ENCODE results near the gene APOO. TPM values are rescaled to one million over a fixed set of nuclear protein-coding genes. Genes with fewer than 3 reads are reported as not detected.
A peak's percentile ranks its signal among the peaks of the same experiment; 100 is the strongest.

The APOO gene
- total RNA-seq, 2 donors from 2014 or later = 47.9 to 74.2 TPM

GRCh38 chrX:23816179-23816578, 91.6 kb downstream of the APOO start:
- 100% methylated on average over 3 of the region's 4 CpGs; no CpG with 5 or more reads in 1 of the 2 experiments for WGBS, 2 experiments (ENCODE audit: insufficient coverage in 1 of 2, insufficient read length in 1 of 2)
- no peak overlapping the region for H3K4me3 ChIP-seq (ENCODE audit: low read length)
- peak; percentile 60 for DNase-seq
- no peaks in the 10 kb centered on the region for H3K9me3 ChIP-seq (ENCODE audit: control insufficient read depth, low read length)
- Mint-ChIP-seq H3K4me3 (no peak overlapping the region), H3K27ac (no peak overlapping the region), H3K27me3 (ENCODE audit: insufficient read depth) (no peaks in the 10 kb centered on the region), H3K9me3 (no peaks in the 10 kb centered on the region), H3K4me1 (peaks cover 5% of the 10 kb centered on the region), H3K36me3 (ENCODE audit: low read depth) (no peaks in the 10 kb centered on the region)
- H3K9ac ChIP-seq (ENCODE audit: extremely low read depth, low read length, poor library complexity, severe bottlenecking) = no peak overlapping the region
- no peaks in the 10 kb centered on the region for H3K36me3 ChIP-seq (ENCODE audit: control insufficient read depth, insufficient read depth, low read length)
- TF ChIP-seq CTCF (conservative IDR thresholded peaks at IDR 0.05) = no peak
- no peaks in the 10 kb centered on the region for H3K27me3 ChIP-seq (ENCODE audit: control insufficient read depth, insufficient read depth, low read length, poor library complexity, severe bottlenecking)
- H3K27ac ChIP-seq (ENCODE audit: low read depth, low read length) = no peak overlapping the region
- no peaks in the 10 kb centered on the region for H3K4me1 ChIP-seq (ENCODE audit: control insufficient read depth, insufficient read depth, low read length)

- H3K4me1 ChIP-seq (ENCODE audit: control insufficient read depth, insufficient read depth, low read length) = no peaks in the 10 kb centered on the region
- no peaks in the 10 kb centered on the region for H3K36me3 ChIP-seq (ENCODE audit: control insufficient read depth, insufficient read depth, low read length)
- WGBS, 2 experiments (ENCODE audit: insufficient coverage in 1 of 2, insufficient read length in 1 of 2) = 94 to 100% methylated on average over 3 to 7 of the region's 7 CpGs
- no peaks in the 10 kb centered on the region for H3K27me3 ChIP-seq (ENCODE audit: control insufficient read depth, insufficient read depth, low read length, poor library complexity, severe bottlenecking)
- DNase-seq = no peak
- no peaks in the 10 kb centered on the region for H3K27me3 Mint-ChIP-seq (ENCODE audit: insufficient read depth)
- H3K27ac ChIP-seq (ENCODE audit: low read depth, low read length) = no peak overlapping the region
- H3K4me3 Mint-ChIP-seq = no peak overlapping the region
- H3K27ac Mint-ChIP-seq = no peak overlapping the region
- no peaks in the 10 kb centered on the region for H3K9me3 ChIP-seq (ENCODE audit: control insufficient read depth, low read length)
- no peaks in the 10 kb centered on the region for H3K36me3 Mint-ChIP-seq (ENCODE audit: low read depth)
- H3K9ac ChIP-seq (ENCODE audit: extremely low read depth, low read length, poor library complexity, severe bottlenecking) = no peak overlapping the region
- H3K4me1 Mint-ChIP-seq = peaks cover 7% of the 10 kb centered on the region
- no peaks in the 10 kb centered on the region for H3K9me3 Mint-ChIP-seq
- no peak for TF ChIP-seq CTCF (conservative IDR thresholded peaks at IDR 0.05)
- no peak overlapping the region for H3K4me3 ChIP-seq (ENCODE audit: low read length)
Measured at GRCh38 chrX:23815376-23815775, 92.4 kb downstream of the APOO start.

GRCh38 chrX:23813808-23814207, 93.9 kb downstream of the APOO start:
- TF ChIP-seq CTCF (conservative IDR thresholded peaks at IDR 0.05) = no peak
- no peaks in the 10 kb centered on the region for H3K36me3 Mint-ChIP-seq (ENCODE audit: low read depth)
- Histone ChIP-seq H3K4me1 (ENCODE audit: control insufficient read depth, insufficient read depth, low read length) (no peaks in the 10 kb centered on the region), H3K9ac (ENCODE audit: extremely low read depth, low read length, poor library complexity, severe bottlenecking) (no peak overlapping the region), H3K27ac (ENCODE audit: low read depth, low read length) (no peak overlapping the region), H3K36me3 (ENCODE audit: control insufficient read depth, insufficient read depth, low read length) (no peaks in the 10 kb centered on the region), H3K27me3 (ENCODE audit: control insufficient read depth, insufficient read depth, low read length, poor library complexity, severe bottlenecking) (no peaks in the 10 kb centered on the region), H3K4me3 (ENCODE audit: low read length) (no peak overlapping the region), H3K9me3 (ENCODE audit: control insufficient read depth, low read length) (no peaks in the 10 kb centered on the region)
- no peaks in the 10 kb centered on the region for H3K27me3 Mint-ChIP-seq (ENCODE audit: insufficient read depth)
- H3K4me3 Mint-ChIP-seq = no peak overlapping the region
- peaks cover 7% of the 10 kb centered on the region for H3K4me1 Mint-ChIP-seq
- no peaks in the 10 kb centered on the region for H3K9me3 Mint-ChIP-seq
- WGBS, 2 experiments (ENCODE audit: insufficient coverage in 1 of 2, insufficient read length in 1 of 2) = 100% methylated on average over 1 of the region's 1 CpG; no CpG with 5 or more reads in 1 of the 2 experiments
- H3K27ac Mint-ChIP-seq = no peak overlapping the region
- no peak for DNase-seq

Measured in endodermal cell (in vitro differentiated cells).